PC-3 (cell line): ENCODE data around the gene ZCCHC24. TPM values are rescaled to one million over a fixed set of nuclear protein-coding genes. Genes with fewer than 3 reads are reported as not detected.
"Not testable (repeated sequence)": the region's sequence is repeated elsewhere in the genome, so short reads cannot be mapped to it uniquely, and the experiment has no call there.

Source experiments
- ATAC-seq: fragments of 200-7000 bp; cut with Tn5 transposase; 2 replicates; pipeline ENCODE4 v1.9.1; 2020; ENCODE audit warnings: mild to moderate bottlenecking, moderate library complexity
- BruUV-seq: library from RNA; stranded (reverse); fragments of 400-500 nt; replicated peaks from 2 replicates; lab custom pipeline; 2021; lab: Mats Ljungman, UMichigan
- CTCF ChIA-PET: fragments of 300-600 bp; sonication (Branson Sonifier 250); formaldehyde crosslinking; loops from one replicate; lab custom pipeline; 2022; ENCODE audit warnings: antibody characterized with exemption; lab: Charles Lee
- POLR2A ChIA-PET: fragments of 300-600 bp; sonication (Branson Sonifier 250); formaldehyde crosslinking; loops from one replicate; lab custom pipeline; 2022; ENCODE audit warnings: antibody characterized with exemption; ENCODE audit not compliant: unreplicated experiment; lab: Charles Lee
- DNase-seq: peaks from one replicate; pipeline ENCODE4 v3.0.0-alpha.2; 2015
- H2AFZ ChIP-seq: fragments of 300-600 bp; sonication (generic); 2 replicates; pipeline ENCODE4 v1.6.0; 2016; ENCODE audit warnings: antibody characterized with exemption, low read length
- H3F3A ChIP-seq: fragments of 300-600 bp; sonication (generic); one replicate; pipeline ENCODE4 v1.6.0; 2017; ENCODE audit warnings: antibody characterized with exemption, low read length, control low read depth, mild to moderate bottlenecking; ENCODE audit not compliant: unreplicated experiment
- H3K27ac ChIP-seq: fragments of 300-600 bp; sonication (generic); 2 replicates; pipeline ENCODE4 v1.5.1; 2016; ENCODE audit warnings: mild to moderate bottlenecking, low read length
- H3K27me3 ChIP-seq: fragments of 300-600 bp; sonication (generic); 2 replicates; pipeline ENCODE4 v1.6.1; 2016; ENCODE audit warnings: low read length, mixed read lengths
- H3K36me3 ChIP-seq: fragments of 300-600 bp; sonication (generic); 2 replicates; pipeline ENCODE4 v1.6.1; 2016; ENCODE audit warnings: low read depth, mixed run types, low read length, mixed read lengths
- H3K4me1 ChIP-seq: fragments of 300-600 bp; sonication (generic); 2 replicates; pipeline ENCODE4 v1.5.1; 2016; ENCODE audit warnings: low read length; ENCODE audit not compliant: insufficient read depth
- H3K4me2 ChIP-seq: fragments of 300-600 bp; sonication (generic); 2 replicates; pipeline ENCODE4 v1.6.0; 2016; ENCODE audit warnings: low read length
- H3K4me3 ChIP-seq: fragments of 300-600 bp; sonication (generic); 2 replicates; pipeline ENCODE4 v1.5.1; 2016; ENCODE audit warnings: mild to moderate bottlenecking, low read length, mixed read lengths
- H3K79me2 ChIP-seq: fragments of 300-600 bp; sonication (generic); 2 replicates; pipeline ENCODE4 v1.6.1; 2017; ENCODE audit warnings: low read length, mixed read lengths
- H3K9ac ChIP-seq: fragments of 300-600 bp; sonication (generic); 2 replicates; pipeline ENCODE4 v1.6.0; 2016; ENCODE audit warnings: mild to moderate bottlenecking, low read length
- H3K9me2 ChIP-seq: fragments of 300-600 bp; sonication (generic); replicated peaks from 2 replicates; pipeline ENCODE4 v1.6.1; 2016; ENCODE audit warnings: mixed run types, low read length, mixed read lengths
- H3K9me3 ChIP-seq: fragments of 300-600 bp; sonication (generic); 2 replicates; pipeline ENCODE4 v1.6.1; 2016; ENCODE audit warnings: low read length, mixed read lengths
- H4K20me1 ChIP-seq: fragments of 300-600 bp; sonication (generic); 2 replicates; pipeline ENCODE4 v1.6.1; 2016; ENCODE audit warnings: low read length, mixed read lengths
- CTCF ChIP-seq: fragments of 300-600 bp; sonication (generic); conservative IDR thresholded peaks from 2 replicates; pipeline ENCODE4 v1.5.1; 2017; ENCODE audit warnings: antibody characterized with exemption, low read depth, mild to moderate bottlenecking, low read length
- EZH2 ChIP-seq: fragments of 300-600 bp; sonication (generic); IDR thresholded peaks from one replicate; pipeline ENCODE4 v1.6.1; 2017; ENCODE audit warnings: antibody characterized with exemption, mild to moderate bottlenecking, low read length; ENCODE audit not compliant: unreplicated experiment
- EZH2phosphoT487 ChIP-seq: fragments of 300-600 bp; sonication (generic); IDR thresholded peaks from 2 replicates; pipeline ENCODE4 v1.6.1; 2018; ENCODE audit warnings: mild to moderate bottlenecking, antibody characterized with exemption, low read length, borderline replicate concordance
- intact Hi-C: fragments of 100-400 bp; cut with micrococcal nuclease; formaldehyde crosslinking; loops from 2 replicates; pipeline ENCODE4 v1.9.0; 2023
- total RNA-seq: library from RNA; depleted of rRNA; stranded (reverse); fragments of >200 nt; gene quantifications from 2 replicates; pipeline ENCODE4 v1.2.3, GENCODE V29; 2014

ZCCHC24 gene
- total RNA-seq, 1 experiment from 2014 or later: 32.9 TPM

GRCh38 chr10:79448732-79449049 lies 3.3 kb upstream of the ZCCHC24 start:
- H3K4me2 ChIP-seq: peak overlapping the region; percentile 2
- intact Hi-C loops: loop anchor here (1.0 to 10.0 kb wide), 4 partner anchors 54 to 1404 kb away; partner anchors contain the start of gene ZMIZ1

GRCh38 chr10:79447911-79448731 lies 2.7 kb upstream of the ZCCHC24 start:
- Histone ChIP-seq H3K9me3 (no peaks in the 10 kb centered on the region), H3K27me3 (no peaks in the 10 kb centered on the region), H2AFZ (no peak overlapping the region), H3K36me3 (no peaks in the 10 kb centered on the region), H3K9ac (no peak overlapping the region), H3K4me1 (peaks cover 49% of the 10 kb centered on the region), H3K9me2 (no peaks in the 10 kb centered on the region), H3K4me3 (no peak overlapping the region), H3K27ac (no peak overlapping the region), H3F3A (no peaks in the 10 kb centered on the region), H3K4me2 (no peak overlapping the region), H4K20me1 (peaks cover 5% of the 10 kb centered on the region; the same call in 1 of the 2 replicates), H3K79me2 (peaks cover 17% of the 10 kb centered on the region)
- no peak for ATAC-seq
- BruUV-seq: no TSS peak
- TF ChIP-seq EZH2phosphoT487 (no peak), CTCF (no peak), EZH2 (no peak)
- CTCF ChIA-PET: interaction anchor here (0.7 to 1.3 kb wide), 2 partner anchors 20 to 65 kb away, joined by 3 to 16 read pairs; no protein-coding TSS in a partner anchor
- intact Hi-C loops: loop anchor here (5.0 to 10.0 kb wide), 3 partner anchors 54 to 1403 kb away; partner anchors contain the start of gene ZMIZ1
- DNase-seq: no peak
- POLR2A ChIA-PET: interaction anchor here (1.3 kb wide), 1 partner anchor 7 kb away, joined by 4 read pairs; no protein-coding TSS in a partner anchor

More at GRCh38 chr10:79448732-79449049, 3.3 kb upstream of the ZCCHC24 start:
- no peak for TF ChIP-seq EZH2
- TF ChIP-seq EZH2phosphoT487: no peak
- no peak for TF ChIP-seq CTCF
- ATAC-seq (no peak), DNase-seq (no peak)
- H3K36me3 ChIP-seq: no peaks in the 10 kb centered on the region
- H3K9me2 ChIP-seq: no peaks in the 10 kb centered on the region
- no peaks in the 10 kb centered on the region; the same call in 1 of the 2 replicates for H4K20me1 ChIP-seq
- no peak overlapping the region for H3K4me3 ChIP-seq
- POLR2A ChIA-PET: interaction anchor here (1.3 kb wide), 1 partner anchor 8 kb away, joined by 4 read pairs; no protein-coding TSS in a partner anchor
- no peak overlapping the region for H3K9ac ChIP-seq
- H2AFZ ChIP-seq: no peak overlapping the region
- H3K27me3 ChIP-seq: no peaks in the 10 kb centered on the region
- H3K9me3 ChIP-seq: no peaks in the 10 kb centered on the region
- BruUV-seq: no TSS peak
- no peaks in the 10 kb centered on the region for H3F3A ChIP-seq
- peaks cover 12% of the 10 kb centered on the region for H3K79me2 ChIP-seq
- peaks cover 47% of the 10 kb centered on the region for H3K4me1 ChIP-seq
- CTCF ChIA-PET: interaction anchor here (0.7 to 1.3 kb wide), 2 partner anchors 19 to 66 kb away, joined by 3 to 16 read pairs; no protein-coding TSS in a partner anchor
- no peak overlapping the region for H3K27ac ChIP-seq

- H3K79me2 ChIP-seq: peaks cover 26% of the 10 kb centered on the region
- H3K36me3 ChIP-seq, H3K27ac ChIP-seq, H3K9me3 ChIP-seq, H3K9me2 ChIP-seq, H3K9ac ChIP-seq, H3K4me3 ChIP-seq, H2AFZ ChIP-seq, DNase-seq, H3K27me3 ChIP-seq, H4K20me1 ChIP-seq, BruUV-seq, ATAC-seq, H3K4me2 ChIP-seq, H3F3A ChIP-seq, POLR2A ChIA-PET: not testable (repeated sequence)
- intact Hi-C loops: loop anchor here (5.0 to 10.0 kb wide), 3 partner anchors 55 to 1402 kb away; partner anchors contain the start of gene ZMIZ1
- H3K4me1 ChIP-seq: peaks cover 51% of the 10 kb centered on the region
- CTCF ChIA-PET: interaction anchor here (0.7 kb wide), 1 partner anchor 21 kb away, joined by 3 read pairs; no protein-coding TSS in a partner anchor
Observed at GRCh38 chr10:79447249-79447648, 1.8 kb upstream of the ZCCHC24 start.
